GM10248 (cell line): ENCODE measurements around the gene SEMA4G.
A peak's percentile ranks its signal among the peaks of the same experiment; 100 is the strongest.

Experiments used
- CTCF ChIA-PET: fragments of 300-600 bp; sonication (Branson Sonifier 250); formaldehyde crosslinking; extraction: SDS; loops from one replicate; lab custom pipeline; 2021; ENCODE audit warnings: antibody characterized with exemption; lab: Yijun Ruan, JAX
- POLR2A ChIA-PET: fragments of 350-650 bp; sonication (Branson Sonifier 250); formaldehyde crosslinking; extraction: SDS; loops from one replicate; lab custom pipeline; 2020; ENCODE audit warnings: antibody characterized with exemption; lab: Yijun Ruan, JAX
- DNase-seq: peaks from one replicate; pipeline ENCODE4 v3.0.0; 2012; ENCODE audit errors: extremely low spot score
- CTCF ChIP-seq: IDR thresholded peaks from 2 replicates; pipeline ENCODE4 v1.5.1; 2012; ENCODE audit warnings: mild to moderate bottlenecking, low read depth; ENCODE audit errors: extremely low read depth, missing control alignments, control extremely low read depth

Gene SEMA4G

GRCh38 chr10:101014966-101015581 is 45.8 kb downstream of the SEMA4G start:
- ChIA-PET CTCF (interaction anchor here (0.7 to 7.0 kb wide), 36 partner anchors 9 to 482 kb away, joined by 3 to 111 read pairs (median 5); partner anchors contain the start of genes LZTS2, MRPL43, PDZD7 and SEMA4G), POLR2A (no interaction called here)
- no peak for DNase-seq
- no peak for TF ChIP-seq CTCF

GRCh38 chr10:101015582-101015973 is 46.3 kb downstream of the SEMA4G start:
- CTCF ChIA-PET = interaction anchor here (0.6 to 7.0 kb wide), 16 partner anchors 9 to 345 kb away, joined by 3 to 111 read pairs (median 7); partner anchors contain the start of genes LZTS2, MRPL43, PDZD7 and SFXN3
- no peak for TF ChIP-seq CTCF
- DNase-seq = no peak
- POLR2A ChIA-PET = no interaction called here

GRCh38 chr10:101016814-101017213 is 47.5 kb downstream of the SEMA4G start:
- ChIA-PET POLR2A (no interaction called here), CTCF (interaction anchor here (1.3 to 7.0 kb wide), 8 partner anchors 11 to 125 kb away, joined by 4 to 111 read pairs (median 24); partner anchors contain the start of genes KAZALD1, LZTS2, PDZD7 and SFXN3)
- TF ChIP-seq CTCF = no peak

GRCh38 chr10:101018118-101018599 is 48.9 kb downstream of the SEMA4G start:
- POLR2A ChIA-PET = no interaction called here
- CTCF ChIA-PET = interaction anchor here (1.2 to 7.0 kb wide), 14 partner anchors 12 to 124 kb away, joined by 3 to 111 read pairs (median 8); partner anchors contain the start of genes KAZALD1, LZTS2, PDZD7 and SEMA4G
- DNase-seq = no peak
- TF ChIP-seq CTCF = no peak

More at GRCh38 chr10:101016814-101017213, 47.5 kb downstream of the SEMA4G start:
- DNase-seq = no peak

GRCh38 chr10:101018600-101019439 is 49.5 kb downstream of the SEMA4G start:
- TF ChIP-seq CTCF = peak; percentile 70
- CTCF ChIA-PET = interaction anchor here (0.7 to 7.0 kb wide), 17 partner anchors 11 to 456 kb away, joined by 3 to 111 read pairs (median 7); partner anchors contain the start of genes KAZALD1, LZTS2, PDZD7 and SEMA4G
- POLR2A ChIA-PET = no interaction called here
- DNase-seq = peak; percentile 85
